AG10803 (cell line): ENCODE measurements around the gene NLRC5.
A peak's percentile ranks its signal among the peaks of the same experiment; 100 is the strongest.

Experiments used
- DNase-seq: peaks from one replicate; pipeline ENCODE4 v3.0.0; 2010; ENCODE audit warnings: low read depth
- H3K4me3 ChIP-seq: 2 replicates; pipeline ENCODE4 v1.5.1; 2011; ENCODE audit warnings: mild to moderate bottlenecking, low read length, control low read depth
- CTCF ChIP-seq: conservative IDR thresholded peaks from 2 replicates; pipeline ENCODE4 v1.5.1; 2011; ENCODE audit warnings: mild to moderate bottlenecking, low read length, control low read depth, inconsistent platforms

Gene NLRC5

GRCh38 chr16:56961851-56962281, 27.5 kb upstream of the NLRC5 start, which contains the start of gene CETP:
Gene CETP, plus strand, starts transcription at chr16:56961950. Its CDS starts 30 bp downstream, at chr16:56961980.
- TF ChIP-seq CTCF = no peak
- DNase-seq = no peak
- H3K4me3 ChIP-seq = no peak within 1 kb of the TSS

DNA sequence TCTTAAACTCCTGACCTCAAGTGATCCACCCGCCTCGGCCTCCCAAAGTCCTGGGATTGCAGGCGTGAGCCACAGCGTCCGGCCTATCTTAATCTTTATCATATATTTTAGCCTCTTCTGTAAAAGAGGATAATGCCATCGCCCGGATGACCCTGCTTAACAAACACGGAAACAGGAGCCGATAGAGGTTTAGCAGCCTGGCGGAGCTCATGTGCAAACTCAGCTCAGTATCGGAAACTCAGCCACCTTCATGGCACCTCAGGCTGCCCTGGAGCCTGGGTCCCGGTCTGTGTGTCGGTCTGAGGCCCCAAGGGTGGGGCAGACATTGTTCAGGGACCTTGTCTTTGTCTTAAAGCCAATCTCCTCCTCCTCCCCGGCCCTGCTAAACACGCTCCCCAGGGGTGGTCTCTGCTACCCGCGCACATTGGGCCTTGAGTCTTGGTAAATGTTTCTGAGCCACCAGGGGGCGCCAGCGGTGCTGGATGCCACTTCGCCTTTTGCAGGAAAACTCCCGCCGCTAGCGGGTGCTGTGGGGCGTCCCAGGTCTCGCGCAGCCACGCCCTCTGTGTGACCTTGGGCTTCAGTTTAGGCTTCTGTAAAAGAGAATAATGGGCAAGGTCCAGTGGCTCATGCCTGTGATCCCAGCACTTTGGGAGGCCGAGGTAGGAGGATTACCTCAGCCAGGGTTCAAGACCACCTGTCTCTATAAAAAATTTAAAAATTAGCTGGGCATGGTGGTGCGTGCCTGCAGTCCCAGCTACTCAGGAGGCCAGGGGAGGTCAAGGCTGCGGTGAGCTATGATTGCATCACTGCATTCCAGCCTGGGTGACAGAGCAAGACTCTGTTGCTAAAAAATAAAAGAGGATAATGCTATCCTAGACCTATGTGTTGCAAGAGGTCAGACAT, 24.9 kb upstream of the NLRC5 start:
- peak; percentile 79 for DNase-seq
- TF ChIP-seq CTCF = peak; percentile 60
- H3K4me3 ChIP-seq = no peak overlapping the region

GRCh38 chr16:56965149-56966092, 23.9 kb upstream of the NLRC5 start:
- DNase-seq = no peak
- TF ChIP-seq CTCF = no peak
- no peak overlapping the region for H3K4me3 ChIP-seq

- H3K4me3 ChIP-seq = no peak overlapping the region
- no peak for DNase-seq
- no peak for TF ChIP-seq CTCF
Measured at GRCh38 chr16:56966093-56966475, 23.3 kb upstream of the NLRC5 start.

- no peak overlapping the region for H3K4me3 ChIP-seq
- no peak for TF ChIP-seq CTCF
- DNase-seq = peak; percentile 73
Measured at GRCh38 chr16:56967733-56968132, 21.6 kb upstream of the NLRC5 start.

- no peak for DNase-seq
- no peak overlapping the region for H3K4me3 ChIP-seq
- no peak for TF ChIP-seq CTCF
Measured at GRCh38 chr16:56969769-56970168, 19.6 kb upstream of the NLRC5 start.
